Tibial nerve (tissue), 4 donors: Measurements from ENCODE around the gene EREG.

Experiments
- EP300 ChIP-seq, 2 donors: sonication (generic); formaldehyde crosslinking; IDR thresholded peaks; one replicate each; pipeline ENCODE4 v1.6.1; 2017; ENCODE audit warnings: antibody characterized with exemption in 2 of 2, mild to moderate bottlenecking in 1 of 2
- POLR2A ChIP-seq, 2 donors: fragments of 450-650 bp; IDR thresholded peaks; one replicate each; pipeline ENCODE4 v1.6.1; 2017; ENCODE audit warnings: antibody characterized with exemption in 2 of 2, mild to moderate bottlenecking in 2 of 2, moderate library complexity in 2 of 2
- TF ChIP-seq, protein P1 (sequence below), 5 experiments: fragments of 200-600 bp in 3 of 5; fragments of 450-650 bp in 2 of 5; sonication (generic) in 3 of 5; IDR thresholded peaks; one replicate each; pipeline ENCODE4 v1.5.1; 2016 to 2019; ENCODE audit warnings: antibody characterized with exemption in 5 of 5, mild to moderate bottlenecking in 3 of 5, moderate library complexity in 2 of 5

DNA sequence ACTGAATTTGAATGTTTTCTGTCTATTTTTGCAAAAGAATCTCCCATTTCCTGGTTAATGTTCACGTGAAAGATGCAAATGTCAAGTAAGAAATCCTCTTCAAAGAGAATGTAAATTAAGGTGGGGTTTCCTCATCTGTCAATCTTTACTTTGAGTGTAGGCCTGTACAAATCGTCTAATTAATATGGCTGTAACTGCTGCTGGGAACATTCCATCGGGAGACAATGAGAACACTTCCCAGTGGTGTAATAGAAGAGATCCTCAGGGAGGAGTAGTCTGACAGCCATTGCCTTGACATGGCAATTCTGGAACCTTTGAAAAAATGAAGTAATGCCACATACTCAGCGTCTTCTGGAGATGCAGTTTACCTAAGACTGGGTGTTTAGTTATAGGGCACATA lies 3.7 kb downstream of the EREG start:
- no peak for TF ChIP-seq POLR2A (IDR thresholded peaks at IDR 0.05)
- TF ChIP-seq, protein P1, sequence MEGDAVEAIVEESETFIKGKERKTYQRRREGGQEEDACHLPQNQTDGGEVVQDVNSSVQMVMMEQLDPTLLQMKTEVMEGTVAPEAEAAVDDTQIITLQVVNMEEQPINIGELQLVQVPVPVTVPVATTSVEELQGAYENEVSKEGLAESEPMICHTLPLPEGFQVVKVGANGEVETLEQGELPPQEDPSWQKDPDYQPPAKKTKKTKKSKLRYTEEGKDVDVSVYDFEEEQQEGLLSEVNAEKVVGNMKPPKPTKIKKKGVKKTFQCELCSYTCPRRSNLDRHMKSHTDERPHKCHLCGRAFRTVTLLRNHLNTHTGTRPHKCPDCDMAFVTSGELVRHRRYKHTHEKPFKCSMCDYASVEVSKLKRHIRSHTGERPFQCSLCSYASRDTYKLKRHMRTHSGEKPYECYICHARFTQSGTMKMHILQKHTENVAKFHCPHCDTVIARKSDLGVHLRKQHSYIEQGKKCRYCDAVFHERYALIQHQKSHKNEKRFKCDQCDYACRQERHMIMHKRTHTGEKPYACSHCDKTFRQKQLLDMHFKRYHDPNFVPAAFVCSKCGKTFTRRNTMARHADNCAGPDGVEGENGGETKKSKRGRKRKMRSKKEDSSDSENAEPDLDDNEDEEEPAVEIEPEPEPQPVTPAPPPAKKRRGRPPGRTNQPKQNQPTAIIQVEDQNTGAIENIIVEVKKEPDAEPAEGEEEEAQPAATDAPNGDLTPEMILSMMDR (IDR thresholded peaks at IDR 0.05) = no peak
- TF ChIP-seq EP300 (IDR thresholded peaks at IDR 0.05) = no peak
